ENCODE measurements around the gene KCNIP1. TPM values are rescaled to one million over a fixed set of nuclear protein-coding genes. Genes with fewer than 3 reads are reported as not detected.
A peak's percentile ranks its signal among the peaks of the same experiment; 100 is the strongest.

KCNIP1 gene
- total RNA-seq, 2 donors from 2014 or later = not detected

- Mint-ChIP-seq H3K27me3 (ENCODE audit: insufficient read depth) (peaks cover 2% of the 10 kb centered on the region), H3K36me3 (ENCODE audit: low read depth) (no peaks in the 10 kb centered on the region), H3K4me3 (no peak overlapping the region), H3K4me1 (no peaks in the 10 kb centered on the region), H3K27ac (no peak overlapping the region), H3K9me3 (no peaks in the 10 kb centered on the region)
- peaks cover 17% of the 10 kb centered on the region for H3K27me3 ChIP-seq (ENCODE audit: control insufficient read depth, insufficient read depth, low read length, poor library complexity, severe bottlenecking)
- H3K36me3 ChIP-seq (ENCODE audit: control insufficient read depth, insufficient read depth, low read length) = no peaks in the 10 kb centered on the region
- 82 to 91% methylated on average over 9 to 12 of the region's 12 CpGs for WGBS, 2 experiments (ENCODE audit: insufficient coverage in 1 of 2, insufficient read length in 1 of 2)
- no peaks in the 10 kb centered on the region for H3K9me3 ChIP-seq (ENCODE audit: control insufficient read depth, low read length)
- DNase-seq = peak; percentile 6
- TF ChIP-seq CTCF (conservative IDR thresholded peaks at IDR 0.05) = no peak
- H3K4me3 ChIP-seq (ENCODE audit: low read length) = no peak overlapping the region
- H3K27ac ChIP-seq (ENCODE audit: low read depth, low read length) = no peak overlapping the region
- H3K4me1 ChIP-seq (ENCODE audit: control insufficient read depth, insufficient read depth, low read length) = no peaks in the 10 kb centered on the region
- no peak overlapping the region for H3K9ac ChIP-seq (ENCODE audit: extremely low read depth, low read length, poor library complexity, severe bottlenecking)
Observed at GRCh38 chr5:170563824-170564567, 60.2 kb downstream of the KCNIP1 start.

- H3K27ac ChIP-seq (ENCODE audit: low read depth, low read length) = peak overlapping the region; percentile 44
- H3K36me3 Mint-ChIP-seq (ENCODE audit: low read depth) = no peaks in the 10 kb centered on the region
- H3K4me3 ChIP-seq (ENCODE audit: low read length) = no peak overlapping the region
- peaks cover 8% of the 10 kb centered on the region for H3K27me3 ChIP-seq (ENCODE audit: control insufficient read depth, insufficient read depth, low read length, poor library complexity, severe bottlenecking)
- H3K4me3 Mint-ChIP-seq = no peak overlapping the region
- H3K36me3 ChIP-seq (ENCODE audit: control insufficient read depth, insufficient read depth, low read length) = no peaks in the 10 kb centered on the region
- no peak overlapping the region for H3K9ac ChIP-seq (ENCODE audit: extremely low read depth, low read length, poor library complexity, severe bottlenecking)
- no peaks in the 10 kb centered on the region for H3K9me3 ChIP-seq (ENCODE audit: control insufficient read depth, low read length)
- H3K27ac Mint-ChIP-seq = no peak overlapping the region
- no peaks in the 10 kb centered on the region for H3K4me1 Mint-ChIP-seq
- no peak for TF ChIP-seq CTCF (conservative IDR thresholded peaks at IDR 0.05)
- peak; percentile 27 for DNase-seq
- peaks cover 2% of the 10 kb centered on the region for H3K27me3 Mint-ChIP-seq (ENCODE audit: insufficient read depth)
- H3K4me1 ChIP-seq (ENCODE audit: control insufficient read depth, insufficient read depth, low read length) = no peaks in the 10 kb centered on the region
- no peaks in the 10 kb centered on the region for H3K9me3 Mint-ChIP-seq
- 61 to 64% methylated on average over 3 of the region's 3 CpGs for WGBS, 2 experiments (ENCODE audit: insufficient coverage in 1 of 2, insufficient read length in 1 of 2)
Observed at GRCh38 chr5:170565072-170565471, 61.3 kb downstream of the KCNIP1 start.

- Mint-ChIP-seq H3K4me3 (no peak overlapping the region), H3K4me1 (no peaks in the 10 kb centered on the region), H3K9me3 (no peaks in the 10 kb centered on the region), H3K27me3 (ENCODE audit: insufficient read depth) (no peaks in the 10 kb centered on the region), H3K27ac (no peak overlapping the region), H3K36me3 (ENCODE audit: low read depth) (no peaks in the 10 kb centered on the region)
- no peaks in the 10 kb centered on the region for H3K9me3 ChIP-seq (ENCODE audit: control insufficient read depth, low read length)
- TF ChIP-seq CTCF (conservative IDR thresholded peaks at IDR 0.05) = no peak
- 93 to 100% methylated on average over 4 to 5 of the region's 5 CpGs for WGBS, 2 experiments (ENCODE audit: insufficient coverage in 1 of 2, insufficient read length in 1 of 2)
- H3K27ac ChIP-seq (ENCODE audit: low read depth, low read length) = no peak overlapping the region
- no peaks in the 10 kb centered on the region for H3K36me3 ChIP-seq (ENCODE audit: control insufficient read depth, insufficient read depth, low read length)
- H3K27me3 ChIP-seq (ENCODE audit: control insufficient read depth, insufficient read depth, low read length, poor library complexity, severe bottlenecking) = no peaks in the 10 kb centered on the region
- no peak overlapping the region for H3K4me3 ChIP-seq (ENCODE audit: low read length)
- peak; percentile 15 for DNase-seq
- H3K4me1 ChIP-seq (ENCODE audit: control insufficient read depth, insufficient read depth, low read length) = no peaks in the 10 kb centered on the region
- H3K9ac ChIP-seq (ENCODE audit: extremely low read depth, low read length, poor library complexity, severe bottlenecking) = no peak overlapping the region
Observed at GRCh38 chr5:170569101-170569500, 65.3 kb downstream of the KCNIP1 start.
